H1 (cell line): Measurements from ENCODE around the gene ETV2. TPM values are rescaled to one million over a fixed set of nuclear protein-coding genes. Genes with fewer than 3 reads are reported as not detected.
A peak's percentile ranks its signal among the peaks of the same experiment; 100 is the strongest.

Experiments
- CBX5 ChIP-seq: fragments of 300-800, 300-1000 bp; sonication (generic); IDR thresholded peaks from 2 replicates; pipeline ENCODE4 v1.7.1; 2016; ENCODE audit warnings: antibody characterized with exemption, low read length, low read depth
- CHD2 ChIP-seq: IDR thresholded peaks from 2 replicates; pipeline ENCODE4 v1.6.1; 2012; ENCODE audit warnings: low read length, improper control_type of control experiment
- CREB1 ChIP-seq: IDR thresholded peaks from 2 replicates; pipeline ENCODE4 v1.6.1; 2012; ENCODE audit warnings: inconsistent platforms
- EGR1 ChIP-seq: IDR thresholded peaks from 2 replicates; pipeline ENCODE4 v1.6.1; 2011; ENCODE audit warnings: low read depth, low read length, borderline replicate concordance
- HDAC6 ChIP-seq: IDR thresholded peaks from one replicate; pipeline ENCODE4 v1.7.1; 2012; ENCODE audit warnings: low read depth, mild to moderate bottlenecking, inconsistent platforms, low read length, moderate library complexity
- JUN ChIP-seq: IDR thresholded peaks from 2 replicates; pipeline ENCODE4 v1.6.1; 2011; ENCODE audit warnings: low read depth, mild to moderate bottlenecking, improper control_type of control experiment, low read length
- RBBP5 ChIP-seq: IDR thresholded peaks from 2 replicates; pipeline ENCODE4 v1.7.1; 2012; ENCODE audit warnings: low read depth, mild to moderate bottlenecking, inconsistent platforms, low read length, moderate library complexity, borderline replicate concordance
- SUZ12 ChIP-seq: fragments of 200-600 bp; sonication (generic); IDR thresholded peaks from 2 replicates; pipeline ENCODE4 v1.6.1; 2012; ENCODE audit warnings: mild to moderate bottlenecking, inconsistent platforms, low read length, moderate library complexity, mixed read lengths
- polyA plus RNA-seq, 7 experiments: library from polyadenylated mRNA; depleted of rRNA in 3 of 7; stranded (reverse) in 5 of 7; unstranded in 2 of 7; fragments of >200 nt in 5 of 7; fragments of 200-250 nt in 2 of 7; gene quantifications; 1 replicate in 5 of 7; 2 replicates in 1 of 7; 4 replicates in 1 of 7; pipeline versions ENCODE4 v1.2.1 to v1.2.3, GENCODE V29; 2011 to 2013; ENCODE audit warnings: missing spikeins in 2 of 7, mixed read lengths in 2 of 7
- total RNA-seq: library from RNA; stranded (reverse); fragmentation: NEBNext Ultra II Directional; extraction: Animal tissue kit (Norgen Biotek cat#: 25700); gene quantifications from 2 replicates; pipeline ENCODE4 v1.2.1, GENCODE V29; 2021
- TF ChIP-seq, protein P1 (sequence below): IDR thresholded peaks from 2 replicates; pipeline ENCODE4 v1.6.1; 2011; ENCODE audit warnings: low read depth, mild to moderate bottlenecking, low read length; ENCODE audit not compliant: insufficient read depth
- TF ChIP-seq, protein P2 (sequence below): fragments of 300-600 bp; sonication (generic); IDR thresholded peaks from 2 replicates; pipeline ENCODE4 v1.7.1; 2012; ENCODE audit warnings: low read length, moderate library complexity, mild to moderate bottlenecking, inconsistent platforms; ENCODE audit not compliant: insufficient replicate concordance

The ETV2 gene
- total and polyA plus RNA-seq, 2 of the 8 experiments (the other 6 are each of a cell fraction or from before 2014, with no cell fraction given) = 0.88 to 1.3 TPM

DNA sequence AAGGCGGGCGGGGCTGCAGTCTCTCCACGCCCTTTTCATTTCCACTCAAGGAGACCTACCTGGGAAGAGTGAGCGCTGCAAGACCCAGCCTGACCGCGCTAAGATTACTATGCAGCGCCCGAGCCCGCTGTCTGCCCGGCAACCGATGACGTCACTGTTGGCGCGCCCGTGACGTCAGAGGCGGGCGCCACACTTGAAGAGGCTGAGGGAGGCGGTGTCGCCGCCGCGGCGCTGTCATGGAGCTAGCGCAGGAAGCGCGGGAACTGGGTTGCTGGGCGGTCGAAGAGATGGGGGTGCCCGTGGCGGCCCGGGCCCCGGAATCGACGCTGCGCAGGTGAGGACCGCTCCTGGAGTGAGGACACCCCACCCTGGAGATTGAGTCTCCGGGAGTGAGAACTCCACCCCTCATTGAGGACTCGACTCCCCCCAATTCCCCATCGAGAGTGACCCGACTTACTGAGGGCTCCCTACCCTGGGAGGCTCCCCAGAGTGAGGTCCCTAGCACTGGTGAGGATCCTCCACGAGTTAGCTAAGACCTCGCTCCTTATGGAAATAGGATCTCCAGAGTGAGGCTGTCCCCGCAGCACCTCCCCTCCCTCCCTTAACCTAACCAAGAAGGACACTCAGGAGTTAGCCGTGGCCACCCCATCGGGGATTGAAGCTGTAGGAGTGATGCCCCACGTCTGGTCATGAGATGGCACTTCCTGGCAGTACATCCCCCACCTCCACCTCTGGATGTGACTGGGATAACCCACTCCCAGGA, 28.8 kb upstream of the ETV2 start, which contains the start of gene HAUS5 (continued):
- TF ChIP-seq, protein P1, sequence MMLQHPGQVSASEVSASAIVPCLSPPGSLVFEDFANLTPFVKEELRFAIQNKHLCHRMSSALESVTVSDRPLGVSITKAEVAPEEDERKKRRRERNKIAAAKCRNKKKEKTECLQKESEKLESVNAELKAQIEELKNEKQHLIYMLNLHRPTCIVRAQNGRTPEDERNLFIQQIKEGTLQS = peak; percentile 96
- TF ChIP-seq, protein P2, sequence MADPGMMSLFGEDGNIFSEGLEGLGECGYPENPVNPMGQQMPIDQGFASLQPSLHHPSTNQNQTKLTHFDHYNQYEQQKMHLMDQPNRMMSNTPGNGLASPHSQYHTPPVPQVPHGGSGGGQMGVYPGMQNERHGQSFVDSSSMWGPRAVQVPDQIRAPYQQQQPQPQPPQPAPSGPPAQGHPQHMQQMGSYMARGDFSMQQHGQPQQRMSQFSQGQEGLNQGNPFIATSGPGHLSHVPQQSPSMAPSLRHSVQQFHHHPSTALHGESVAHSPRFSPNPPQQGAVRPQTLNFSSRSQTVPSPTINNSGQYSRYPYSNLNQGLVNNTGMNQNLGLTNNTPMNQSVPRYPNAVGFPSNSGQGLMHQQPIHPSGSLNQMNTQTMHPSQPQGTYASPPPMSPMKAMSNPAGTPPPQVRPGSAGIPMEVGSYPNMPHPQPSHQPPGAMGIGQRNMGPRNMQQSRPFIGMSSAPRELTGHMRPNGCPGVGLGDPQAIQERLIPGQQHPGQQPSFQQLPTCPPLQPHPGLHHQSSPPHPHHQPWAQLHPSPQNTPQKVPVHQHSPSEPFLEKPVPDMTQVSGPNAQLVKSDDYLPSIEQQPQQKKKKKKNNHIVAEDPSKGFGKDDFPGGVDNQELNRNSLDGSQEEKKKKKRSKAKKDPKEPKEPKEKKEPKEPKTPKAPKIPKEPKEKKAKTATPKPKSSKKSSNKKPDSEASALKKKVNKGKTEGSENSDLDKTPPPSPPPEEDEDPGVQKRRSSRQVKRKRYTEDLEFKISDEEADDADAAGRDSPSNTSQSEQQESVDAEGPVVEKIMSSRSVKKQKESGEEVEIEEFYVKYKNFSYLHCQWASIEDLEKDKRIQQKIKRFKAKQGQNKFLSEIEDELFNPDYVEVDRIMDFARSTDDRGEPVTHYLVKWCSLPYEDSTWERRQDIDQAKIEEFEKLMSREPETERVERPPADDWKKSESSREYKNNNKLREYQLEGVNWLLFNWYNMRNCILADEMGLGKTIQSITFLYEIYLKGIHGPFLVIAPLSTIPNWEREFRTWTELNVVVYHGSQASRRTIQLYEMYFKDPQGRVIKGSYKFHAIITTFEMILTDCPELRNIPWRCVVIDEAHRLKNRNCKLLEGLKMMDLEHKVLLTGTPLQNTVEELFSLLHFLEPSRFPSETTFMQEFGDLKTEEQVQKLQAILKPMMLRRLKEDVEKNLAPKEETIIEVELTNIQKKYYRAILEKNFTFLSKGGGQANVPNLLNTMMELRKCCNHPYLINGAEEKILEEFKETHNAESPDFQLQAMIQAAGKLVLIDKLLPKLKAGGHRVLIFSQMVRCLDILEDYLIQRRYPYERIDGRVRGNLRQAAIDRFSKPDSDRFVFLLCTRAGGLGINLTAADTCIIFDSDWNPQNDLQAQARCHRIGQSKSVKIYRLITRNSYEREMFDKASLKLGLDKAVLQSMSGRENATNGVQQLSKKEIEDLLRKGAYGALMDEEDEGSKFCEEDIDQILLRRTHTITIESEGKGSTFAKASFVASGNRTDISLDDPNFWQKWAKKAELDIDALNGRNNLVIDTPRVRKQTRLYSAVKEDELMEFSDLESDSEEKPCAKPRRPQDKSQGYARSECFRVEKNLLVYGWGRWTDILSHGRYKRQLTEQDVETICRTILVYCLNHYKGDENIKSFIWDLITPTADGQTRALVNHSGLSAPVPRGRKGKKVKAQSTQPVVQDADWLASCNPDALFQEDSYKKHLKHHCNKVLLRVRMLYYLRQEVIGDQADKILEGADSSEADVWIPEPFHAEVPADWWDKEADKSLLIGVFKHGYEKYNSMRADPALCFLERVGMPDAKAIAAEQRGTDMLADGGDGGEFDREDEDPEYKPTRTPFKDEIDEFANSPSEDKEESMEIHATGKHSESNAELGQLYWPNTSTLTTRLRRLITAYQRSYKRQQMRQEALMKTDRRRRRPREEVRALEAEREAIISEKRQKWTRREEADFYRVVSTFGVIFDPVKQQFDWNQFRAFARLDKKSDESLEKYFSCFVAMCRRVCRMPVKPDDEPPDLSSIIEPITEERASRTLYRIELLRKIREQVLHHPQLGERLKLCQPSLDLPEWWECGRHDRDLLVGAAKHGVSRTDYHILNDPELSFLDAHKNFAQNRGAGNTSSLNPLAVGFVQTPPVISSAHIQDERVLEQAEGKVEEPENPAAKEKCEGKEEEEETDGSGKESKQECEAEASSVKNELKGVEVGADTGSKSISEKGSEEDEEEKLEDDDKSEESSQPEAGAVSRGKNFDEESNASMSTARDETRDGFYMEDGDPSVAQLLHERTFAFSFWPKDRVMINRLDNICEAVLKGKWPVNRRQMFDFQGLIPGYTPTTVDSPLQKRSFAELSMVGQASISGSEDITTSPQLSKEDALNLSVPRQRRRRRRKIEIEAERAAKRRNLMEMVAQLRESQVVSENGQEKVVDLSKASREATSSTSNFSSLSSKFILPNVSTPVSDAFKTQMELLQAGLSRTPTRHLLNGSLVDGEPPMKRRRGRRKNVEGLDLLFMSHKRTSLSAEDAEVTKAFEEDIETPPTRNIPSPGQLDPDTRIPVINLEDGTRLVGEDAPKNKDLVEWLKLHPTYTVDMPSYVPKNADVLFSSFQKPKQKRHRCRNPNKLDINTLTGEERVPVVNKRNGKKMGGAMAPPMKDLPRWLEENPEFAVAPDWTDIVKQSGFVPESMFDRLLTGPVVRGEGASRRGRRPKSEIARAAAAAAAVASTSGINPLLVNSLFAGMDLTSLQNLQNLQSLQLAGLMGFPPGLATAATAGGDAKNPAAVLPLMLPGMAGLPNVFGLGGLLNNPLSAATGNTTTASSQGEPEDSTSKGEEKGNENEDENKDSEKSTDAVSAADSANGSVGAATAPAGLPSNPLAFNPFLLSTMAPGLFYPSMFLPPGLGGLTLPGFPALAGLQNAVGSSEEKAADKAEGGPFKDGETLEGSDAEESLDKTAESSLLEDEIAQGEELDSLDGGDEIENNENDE = no peak
- no peak for TF ChIP-seq EGR1
- TF ChIP-seq HDAC6 = no peak
- TF ChIP-seq CBX5 = no peak
- peak; percentile 48; the same call in 1 of the 2 replicates for TF ChIP-seq RBBP5
- TF ChIP-seq CHD2 = peak; percentile 69; the same call in 1 of the 2 replicates
- TF ChIP-seq SUZ12 = no peak
- peak; percentile 95 for TF ChIP-seq JUN
- peak; percentile 100 for TF ChIP-seq CREB1
